Body of pancreas (tissue), 4 donors: Measurements from ENCODE around the gene ASPG.

ENCODE experiments used
- CTCF ChIP-seq, 7 experiments: fragments of 450-650 bp in 4 of 7; fragments of 200-600 bp in 3 of 7; sonication (generic) in 3 of 7; IDR thresholded peaks; one replicate each; pipeline ENCODE4 v1.5.1; 2016 to 2019; ENCODE audit warnings: antibody characterized with exemption in 7 of 7
- POLR2A ChIP-seq, 3 donors: fragments of 450-650 bp; IDR thresholded peaks; one replicate each; pipeline ENCODE4 v1.6.1; 2016; ENCODE audit warnings: antibody characterized with exemption in 3 of 3, mild to moderate bottlenecking in 2 of 3

GRCh38 chr14:104076743-104077142 lies 8.8 kb upstream of the ASPG start:
- TF ChIP-seq POLR2A (IDR thresholded peaks at IDR 0.05) (no peak), CTCF (IDR thresholded peaks at IDR 0.05) (no peak)
